ENCODE data around the gene ZFYVE27. TPM values are rescaled to one million over a fixed set of nuclear protein-coding genes. Genes with fewer than 3 reads are reported as not detected.

ZFYVE27 gene
- total and polyA plus RNA-seq, 10 of the 15 experiments (the other 5 are each of a cell fraction or from before 2014, with no cell fraction given): 1.1 to 28.9 (median 21.4) TPM

GRCh38 chr10:97724341-97724941, 12.5 kb upstream of the ZFYVE27 start:
- BruUV-seq (replicated peaks): no TSS peak
- no peak overlapping the region for H3K27ac ChIP-seq (ENCODE audit: control insufficient read depth, insufficient read depth)
- FAIRE-seq (no peak), DNase-seq (ENCODE audit: low read depth, low spot score) (no peak), ATAC-seq (no peak)
- no peaks in the 10 kb centered on the region; the same call in 2 of the 3 replicates for H3K9me3 ChIP-seq (replicated peaks; ENCODE audit: control insufficient read depth, insufficient read depth, low read length)
- intact Hi-C loops (cut with micrococcal nuclease; ENCODE audit: unreplicated experiment): no loop called here
- H3K4me2 ChIP-seq (ENCODE audit: control insufficient read depth, insufficient read depth): no peak overlapping the region
- TF ChIP-seq HDGF (IDR thresholded peaks at IDR 0.05) (no peak), TCF3 (IDR thresholded peaks at IDR 0.05; ENCODE audit: borderline replicate concordance, insufficient read depth, low read depth, low read length) (no peak), RUNX3 (IDR thresholded peaks at IDR 0.05; ENCODE audit: low read length) (no peak), MEF2A (IDR thresholded peaks at IDR 0.05; ENCODE audit: insufficient read depth, low read depth, low read length) (no peak), WRNIP1 (IDR thresholded peaks at IDR 0.05; ENCODE audit: borderline replicate concordance, low read depth, low read length) (no peak), JUND (IDR thresholded peaks at IDR 0.05; ENCODE audit: low read depth, low read length) (no peak), CTCF (IDR thresholded peaks at IDR 0.05 in 2 of 3, conservative IDR thresholded peaks at IDR 0.05 in 1 of 3; ENCODE audit: control insufficient read depth in 2 of 3, extremely low read depth in 1 of 3, insufficient read depth in 1 of 3, low read depth in 3 of 3, low read length in 3 of 3) (no peak)
- in situ Hi-C loops (cut with MboI): no loop called here
- RAD21 ChIA-PET (ENCODE audit: unreplicated experiment): interaction anchor here (1.0 to 1.5 kb wide), 5 partner anchors 15 to 47 kb away, joined by 3 to 5 read pairs (median 3); partner anchors contain the start of gene AVPI1
- H3K9ac ChIP-seq (ENCODE audit: control insufficient read depth, insufficient read depth, low read length): no peak overlapping the region
- no peak overlapping the region for H2AFZ ChIP-seq (ENCODE audit: control insufficient read depth, low read depth, low read length)
- CTCF ChIA-PET: interaction anchor here (1.3 to 21.5 kb wide), 3 partner anchors 11 to 38 kb away, joined by 8 to 416 read pairs (median 26); partner anchors contain the start of genes AVPI1, MARVELD1 and ZFYVE27
- POLR2A ChIA-PET: interaction anchor here (1.3 kb wide), 1 partner anchor 10 kb away, joined by 4 read pairs; no protein-coding TSS in a partner anchor
- H3K79me2 ChIP-seq (ENCODE audit: control insufficient read depth, insufficient read depth, low read length): no peaks in the 10 kb centered on the region
- no peaks in the 10 kb centered on the region for H4K20me1 ChIP-seq (ENCODE audit: control insufficient read depth, insufficient read depth)
- no peak overlapping the region for H3K4me3 ChIP-seq
- no peaks in the 10 kb centered on the region for H3K27me3 ChIP-seq (replicated peaks in 1 of 2; ENCODE audit: control insufficient read depth in 2 of 2, insufficient read depth in 2 of 2, low read length in 1 of 2)
- no peaks in the 10 kb centered on the region for H3K36me3 ChIP-seq (ENCODE audit: control insufficient read depth in 2 of 2, insufficient read depth in 2 of 2, low read length in 1 of 2)
- 28% methylated on average over 5 of the region's 5 CpGs for WGBS (ENCODE audit: insufficient coverage, insufficient replicate concordance, low lambda C conversion rate, missing lambda C conversion rate)
- SMC1A ChIA-PET (ENCODE audit: uncharacterized antibody, unreplicated experiment): interaction anchor here (0.8 to 1.6 kb wide), 8 partner anchors 11 to 33 kb away, joined by 3 to 6 read pairs (median 4); no protein-coding TSS in a partner anchor
- H3K4me1 ChIP-seq (ENCODE audit: control insufficient read depth, insufficient read depth, low read length): no peaks in the 10 kb centered on the region
